ENCODE measurements around the gene MAP2K3. TPM values are rescaled to one million over a fixed set of nuclear protein-coding genes. Genes with fewer than 3 reads are reported as not detected.
"Not testable (repeated sequence)": the region's sequence is repeated elsewhere in the genome, so short reads cannot be mapped to it uniquely, and the experiment has no call there.

The MAP2K3 gene
- polyA plus RNA-seq, 1 experiment: 41.8 TPM

- H3K36me3 ChIP-seq (ENCODE audit: control insufficient read depth, insufficient read depth, low read length): peaks cover 16% of the 10 kb centered on the region
- CTCF ChIA-PET: interaction anchor here (0.6 kb wide), 1 partner anchor 76 kb away, joined by 3 read pairs; no protein-coding TSS in a partner anchor
- POLR2A ChIA-PET; H3K27me3 ChIP-seq (ENCODE audit: control insufficient read depth, insufficient read depth, low read length); DNase-seq (ENCODE audit: low read depth); H3K4me3 ChIP-seq (ENCODE audit: low read depth, low read length): not testable (repeated sequence)
Observed at GRCh38 chr17:21310061-21310765, 25.7 kb downstream of the MAP2K3 start.

DNA sequence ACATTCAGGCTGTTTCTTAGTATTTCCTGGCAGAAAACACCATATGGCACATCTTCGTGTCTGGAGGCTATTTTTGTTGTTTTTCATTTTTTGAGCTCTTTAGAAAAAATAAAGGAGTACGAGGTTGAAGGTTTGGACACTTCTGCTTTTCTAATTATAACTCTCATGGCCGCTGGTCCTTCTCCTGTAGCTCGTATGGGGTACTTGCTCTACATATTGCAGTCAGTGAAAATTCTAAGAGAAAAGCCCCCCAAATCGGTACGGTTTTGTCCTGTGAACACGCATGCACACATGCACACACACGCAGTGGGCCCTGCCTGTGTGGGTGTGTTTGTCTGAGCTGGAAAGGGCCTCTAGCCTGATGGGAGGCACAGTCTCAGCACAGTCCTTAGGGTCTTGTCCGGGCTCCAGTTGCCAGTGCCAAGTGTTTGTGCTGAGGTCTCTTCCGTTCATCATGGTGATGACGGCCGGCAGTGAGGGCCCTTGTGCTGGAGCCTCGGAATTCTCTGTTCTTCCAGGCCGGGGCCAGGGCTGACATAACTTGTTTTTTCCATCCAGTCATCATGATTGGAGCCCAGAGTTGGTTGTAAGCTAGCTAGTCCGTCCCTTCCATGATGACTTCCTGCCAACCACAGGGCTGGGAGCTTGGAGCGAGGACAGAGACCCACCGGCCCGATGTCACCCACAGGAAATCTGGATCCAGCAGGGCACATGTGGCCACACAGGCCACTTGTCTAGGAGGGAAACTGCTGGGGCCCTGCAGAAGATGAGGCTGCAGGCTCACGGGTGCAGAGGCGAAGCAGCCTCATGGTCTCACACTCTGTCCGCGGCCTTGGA, 26.5 kb downstream of the MAP2K3 start:
- CTCF ChIA-PET; DNase-seq (ENCODE audit: low read depth); POLR2A ChIA-PET; H3K27me3 ChIP-seq (ENCODE audit: control insufficient read depth, insufficient read depth, low read length); H3K4me3 ChIP-seq (ENCODE audit: low read depth, low read length): not testable (repeated sequence)
- H3K36me3 ChIP-seq (ENCODE audit: control insufficient read depth, insufficient read depth, low read length): peaks cover 15% of the 10 kb centered on the region

GRCh38 chr17:21313320-21313719, 28.8 kb downstream of the MAP2K3 start:
- Histone ChIP-seq H3K4me3 (ENCODE audit: low read depth, low read length) (no peak overlapping the region), H3K36me3 (ENCODE audit: control insufficient read depth, insufficient read depth, low read length) (peaks cover 14% of the 10 kb centered on the region), H3K27me3 (ENCODE audit: control insufficient read depth, insufficient read depth, low read length) (no peaks in the 10 kb centered on the region)
- CTCF ChIA-PET: no interaction called here
- POLR2A ChIA-PET: no interaction called here
- DNase-seq (ENCODE audit: low read depth): no peak
- no peak for TF ChIP-seq CTCF (IDR thresholded peaks at IDR 0.05; ENCODE audit: insufficient read depth, low read depth, low read length)

DNA sequence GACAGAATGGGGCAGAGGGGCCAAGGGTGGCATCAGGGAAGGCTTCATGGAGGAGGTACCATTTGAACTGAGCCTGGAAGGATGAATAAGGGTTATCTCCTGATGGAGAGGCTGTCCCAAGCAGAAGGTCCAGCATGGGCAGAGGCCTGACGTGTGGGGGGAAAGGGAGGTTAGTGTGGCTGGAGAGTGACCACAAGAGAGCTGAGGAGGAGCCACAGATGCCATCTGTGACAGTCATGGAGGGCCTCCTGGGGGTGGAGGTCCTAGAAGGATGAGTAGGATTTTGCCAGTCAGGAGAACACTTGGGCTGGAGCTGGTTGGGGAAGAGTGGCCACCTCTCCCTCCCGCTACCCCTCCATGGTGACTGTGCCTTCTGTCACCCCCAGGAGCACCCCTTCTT, 29.2 kb downstream of the MAP2K3 start:
- POLR2A ChIA-PET; H3K4me3 ChIP-seq (ENCODE audit: low read depth, low read length); DNase-seq (ENCODE audit: low read depth); H3K27me3 ChIP-seq (ENCODE audit: control insufficient read depth, insufficient read depth, low read length): not testable (repeated sequence)
- H3K36me3 ChIP-seq (ENCODE audit: control insufficient read depth, insufficient read depth, low read length): peaks cover 12% of the 10 kb centered on the region
- CTCF ChIA-PET: interaction anchor here (1.2 kb wide), 1 partner anchor 198 kb away, joined by 5 read pairs; no protein-coding TSS in a partner anchor

GRCh38 chr17:21314261-21314664, 29.8 kb downstream of the MAP2K3 start:
- H3K27me3 ChIP-seq (ENCODE audit: control insufficient read depth, insufficient read depth, low read length); H3K36me3 ChIP-seq (ENCODE audit: control insufficient read depth, insufficient read depth, low read length); DNase-seq (ENCODE audit: low read depth); POLR2A ChIA-PET; H3K4me3 ChIP-seq (ENCODE audit: low read depth, low read length): not testable (repeated sequence)
- CTCF ChIA-PET: interaction anchor here (1.2 kb wide), 1 partner anchor 197 kb away, joined by 5 read pairs; no protein-coding TSS in a partner anchor

- H3K36me3 ChIP-seq (ENCODE audit: control insufficient read depth, insufficient read depth, low read length); H3K4me3 ChIP-seq (ENCODE audit: low read depth, low read length); H3K27me3 ChIP-seq (ENCODE audit: control insufficient read depth, insufficient read depth, low read length); DNase-seq (ENCODE audit: low read depth); POLR2A ChIA-PET: not testable (repeated sequence)
- CTCF ChIA-PET: interaction anchor here (1.2 kb wide), 1 partner anchor 197 kb away, joined by 5 read pairs; no protein-coding TSS in a partner anchor
Observed at GRCh38 chr17:21314701-21315111, 30.2 kb downstream of the MAP2K3 start.

DNA sequence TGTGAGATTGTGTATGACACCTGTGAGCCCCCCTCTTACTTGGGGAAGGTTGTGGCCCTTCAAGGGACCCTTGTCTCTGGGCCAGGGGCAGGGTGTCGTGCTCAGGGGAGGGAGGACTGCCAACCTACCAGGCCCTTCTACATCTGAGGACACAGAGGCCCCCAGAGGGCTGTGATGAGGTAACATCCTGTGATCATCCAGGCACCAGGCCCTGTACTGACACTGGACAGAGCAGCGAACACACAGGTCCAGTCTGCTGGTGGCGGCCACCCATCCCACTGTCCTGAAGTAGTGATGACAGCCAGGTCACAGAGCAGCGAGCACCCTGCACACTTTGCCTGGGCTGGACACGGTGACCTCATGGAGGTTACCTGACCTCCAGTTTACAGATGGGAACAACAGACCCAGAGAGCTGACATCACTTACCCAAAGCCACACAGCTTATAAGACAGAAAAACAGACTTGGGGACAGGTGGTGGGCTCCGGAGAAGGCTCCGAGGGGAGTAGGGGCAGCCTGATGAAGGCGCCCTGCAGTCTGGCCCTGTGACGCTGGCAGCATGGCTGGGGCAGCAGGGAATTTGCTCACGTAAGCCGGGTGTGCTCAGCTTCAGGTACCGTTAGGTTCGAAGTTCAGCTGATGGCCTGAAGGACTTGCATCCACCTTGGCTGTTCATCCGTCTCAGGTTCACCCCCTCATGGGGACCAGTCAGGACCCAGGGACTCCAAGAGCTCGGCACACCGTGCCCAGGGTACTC, 30.9 kb downstream of the MAP2K3 start:
- H3K36me3 ChIP-seq (ENCODE audit: control insufficient read depth, insufficient read depth, low read length); DNase-seq (ENCODE audit: low read depth); CTCF ChIA-PET; H3K4me3 ChIP-seq (ENCODE audit: low read depth, low read length); H3K27me3 ChIP-seq (ENCODE audit: control insufficient read depth, insufficient read depth, low read length); POLR2A ChIA-PET: not testable (repeated sequence)

- CTCF ChIA-PET; H3K27me3 ChIP-seq (ENCODE audit: control insufficient read depth, insufficient read depth, low read length); H3K4me3 ChIP-seq (ENCODE audit: low read depth, low read length); H3K36me3 ChIP-seq (ENCODE audit: control insufficient read depth, insufficient read depth, low read length); POLR2A ChIA-PET; DNase-seq (ENCODE audit: low read depth): not testable (repeated sequence)
Observed at GRCh38 chr17:21316212-21316886, 31.8 kb downstream of the MAP2K3 start.

DNA sequence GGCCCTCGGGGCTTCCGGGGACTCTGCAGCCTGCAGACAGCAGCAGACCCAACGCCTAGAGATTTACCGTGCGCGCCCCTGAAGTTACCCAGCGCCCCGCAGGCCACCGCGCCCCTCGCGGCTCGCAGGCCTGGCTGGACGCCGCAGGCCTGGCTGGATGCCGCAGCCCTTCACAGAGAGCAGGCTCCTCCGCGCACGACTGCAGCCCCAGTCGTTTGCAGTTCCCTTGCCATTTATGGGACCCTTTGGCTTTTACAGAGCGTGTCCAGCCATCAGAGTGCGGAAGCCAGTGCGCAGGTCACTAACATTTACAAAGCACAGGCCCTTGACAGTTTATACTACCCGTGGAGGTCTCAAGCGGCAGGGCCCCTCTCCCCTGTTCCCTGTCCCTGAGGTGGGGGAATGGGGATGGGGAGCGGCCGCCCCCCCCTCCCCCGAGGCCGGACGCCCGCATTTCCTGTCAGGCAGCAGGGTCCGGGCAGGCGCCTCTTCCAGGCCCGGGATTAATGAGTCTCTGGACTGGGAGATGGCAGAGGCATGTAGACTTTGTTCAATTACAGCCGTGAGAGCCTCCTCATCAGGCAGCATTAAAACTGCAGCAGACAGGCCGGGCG, 32.5 kb downstream of the MAP2K3 start:
- POLR2A ChIA-PET; CTCF ChIA-PET; DNase-seq (ENCODE audit: low read depth); H3K4me3 ChIP-seq (ENCODE audit: low read depth, low read length); H3K27me3 ChIP-seq (ENCODE audit: control insufficient read depth, insufficient read depth, low read length); H3K36me3 ChIP-seq (ENCODE audit: control insufficient read depth, insufficient read depth, low read length): not testable (repeated sequence)

GRCh38 chr17:21317821-21318220, 33.3 kb downstream of the MAP2K3 start:
- H3K4me3 ChIP-seq (ENCODE audit: low read depth, low read length); H3K36me3 ChIP-seq (ENCODE audit: control insufficient read depth, insufficient read depth, low read length); POLR2A ChIA-PET; H3K27me3 ChIP-seq (ENCODE audit: control insufficient read depth, insufficient read depth, low read length); CTCF ChIA-PET; DNase-seq (ENCODE audit: low read depth): not testable (repeated sequence)
